Globus pallidus (tissue), 1 donor: ENCODE measurements around the gene RNASE13.

Experiments
- DNase-seq: peaks from one replicate; pipeline ENCODE4 v3.0.0-alpha.2; 2015; ENCODE audit warnings: low spot score

RNASE13 gene

DNA sequence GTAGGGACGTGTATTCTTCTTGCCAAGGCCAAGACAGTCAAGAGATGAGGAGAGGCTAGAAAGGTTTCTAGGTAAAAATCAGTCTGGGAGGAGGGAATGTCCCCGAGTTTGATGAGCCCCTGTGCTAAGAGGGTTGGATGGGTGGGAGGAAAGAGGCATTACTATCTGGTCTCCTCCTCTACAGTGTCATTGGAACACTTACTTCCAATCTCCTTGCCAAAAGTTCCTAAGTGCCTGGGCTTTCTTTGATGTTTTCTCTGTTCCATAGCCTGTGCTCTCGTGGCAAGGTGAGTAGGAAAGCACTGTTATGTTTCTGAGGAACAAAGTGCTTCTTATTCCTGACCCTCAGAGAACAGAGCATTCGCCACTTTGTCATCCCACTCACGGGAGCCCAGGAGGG, at the start of gene RNASE13:
Gene RNASE13 (minus strand): TSS at position 101 of the 400 bp plus-strand sequence. CDS start 519 bp downstream, outside the sequence.
- DNase-seq, result no peak

DNA sequence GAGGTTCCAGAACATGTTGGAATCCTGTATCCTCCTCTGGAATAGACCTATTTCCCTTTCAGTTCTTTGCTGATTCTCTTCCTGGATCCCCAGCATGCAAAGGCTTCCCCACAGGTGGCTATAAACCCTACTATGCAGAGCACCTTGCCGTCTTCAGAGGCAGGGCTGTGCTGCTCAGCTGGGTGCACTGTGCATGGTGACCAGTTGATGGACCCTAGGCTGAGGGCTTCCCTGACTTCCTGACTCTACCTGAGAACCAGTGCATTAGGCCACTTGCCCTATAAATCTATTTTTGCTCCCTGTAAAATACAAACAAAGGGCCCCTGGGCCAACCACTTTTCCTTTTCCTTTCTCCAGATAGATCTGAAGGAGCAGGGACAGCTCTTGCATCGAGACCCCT, 49.8 kb upstream of the RNASE13 start:
- DNase-seq, result no peak

DNA sequence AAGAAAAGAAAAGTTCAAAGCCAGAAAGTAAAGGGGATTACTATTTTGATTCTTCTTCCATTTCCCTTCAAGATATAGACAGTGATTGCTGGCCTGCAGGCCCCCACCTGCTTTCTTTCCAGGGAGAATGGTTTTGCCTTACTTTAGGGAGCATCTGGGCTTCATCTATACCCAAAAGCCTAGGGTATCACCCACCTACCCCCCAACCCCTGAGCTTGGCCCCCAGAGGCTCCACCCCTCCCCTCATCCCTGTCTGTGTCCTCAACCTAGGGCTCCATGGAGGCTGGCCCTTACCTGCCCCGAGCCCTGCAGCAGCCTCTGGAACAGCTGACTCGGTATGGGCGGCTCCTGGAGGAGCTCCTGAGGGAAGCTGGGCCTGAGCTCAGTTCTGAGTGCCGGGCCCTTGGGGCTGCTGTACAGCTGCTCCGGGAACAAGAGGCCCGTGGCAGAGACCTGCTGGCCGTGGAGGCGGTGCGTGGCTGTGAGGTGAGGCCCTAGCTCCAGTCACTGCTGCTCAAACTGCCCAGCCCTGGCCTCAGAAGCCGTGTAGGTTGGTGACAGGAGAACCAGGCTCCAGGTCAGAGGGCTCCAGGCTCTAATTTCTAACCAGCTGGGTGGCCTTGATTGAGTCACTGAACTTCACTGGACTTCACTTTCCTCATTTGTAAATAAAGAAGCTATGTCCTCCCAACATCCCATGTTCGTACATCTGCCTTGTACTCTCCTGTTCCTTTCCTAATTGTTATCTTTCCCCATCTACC, 49.1 kb upstream of the RNASE13 start:
- no peak for DNase-seq

GRCh38 chr14:21081521-21082142, 47.0 kb upstream of the RNASE13 start:
- DNase-seq, result no peak

DNA sequence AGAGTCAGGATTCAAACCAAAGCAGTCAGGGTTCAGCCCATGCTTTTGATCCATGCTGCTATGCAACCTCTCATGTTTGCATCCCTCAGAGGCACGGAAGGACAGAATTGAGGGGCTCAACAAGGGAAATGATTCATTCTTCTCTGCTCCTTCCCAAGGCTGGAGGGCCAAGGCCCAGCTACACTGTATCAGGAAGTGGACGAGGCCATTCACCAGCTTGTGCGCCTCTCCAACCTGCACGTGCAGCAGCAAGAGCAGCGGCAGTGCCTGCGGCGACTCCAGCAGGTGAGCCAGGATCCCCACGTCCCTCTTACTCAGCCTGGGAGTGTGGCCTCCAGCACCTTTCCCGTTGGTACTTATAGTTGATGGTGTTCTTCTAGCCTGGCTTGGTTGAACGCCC, 44.1 kb upstream of the RNASE13 start:
- DNase-seq, result no peak

GRCh38 chr14:21078287-21078686, 43.7 kb upstream of the RNASE13 start:
- no peak for DNase-seq

DNA sequence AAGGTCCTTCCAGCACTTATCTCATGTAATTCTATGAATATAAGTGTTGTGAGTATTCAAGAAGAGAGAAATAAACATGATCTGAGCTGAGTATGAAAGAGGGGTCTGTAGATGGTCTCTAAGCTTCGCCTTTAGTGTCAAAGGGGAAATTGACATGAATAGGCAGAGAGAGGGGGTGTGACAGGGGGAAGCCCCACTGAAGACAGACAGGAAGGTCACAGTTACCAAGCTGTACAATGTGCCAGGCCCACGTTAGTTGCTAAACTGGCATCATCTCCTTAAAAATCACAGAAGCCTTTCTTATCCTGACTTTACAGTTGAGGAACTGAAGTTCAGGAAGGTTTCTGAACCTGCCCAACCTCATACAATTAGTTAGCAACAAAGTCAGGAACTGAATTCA, 43.1 kb upstream of the RNASE13 start:
- no peak for DNase-seq

DNA sequence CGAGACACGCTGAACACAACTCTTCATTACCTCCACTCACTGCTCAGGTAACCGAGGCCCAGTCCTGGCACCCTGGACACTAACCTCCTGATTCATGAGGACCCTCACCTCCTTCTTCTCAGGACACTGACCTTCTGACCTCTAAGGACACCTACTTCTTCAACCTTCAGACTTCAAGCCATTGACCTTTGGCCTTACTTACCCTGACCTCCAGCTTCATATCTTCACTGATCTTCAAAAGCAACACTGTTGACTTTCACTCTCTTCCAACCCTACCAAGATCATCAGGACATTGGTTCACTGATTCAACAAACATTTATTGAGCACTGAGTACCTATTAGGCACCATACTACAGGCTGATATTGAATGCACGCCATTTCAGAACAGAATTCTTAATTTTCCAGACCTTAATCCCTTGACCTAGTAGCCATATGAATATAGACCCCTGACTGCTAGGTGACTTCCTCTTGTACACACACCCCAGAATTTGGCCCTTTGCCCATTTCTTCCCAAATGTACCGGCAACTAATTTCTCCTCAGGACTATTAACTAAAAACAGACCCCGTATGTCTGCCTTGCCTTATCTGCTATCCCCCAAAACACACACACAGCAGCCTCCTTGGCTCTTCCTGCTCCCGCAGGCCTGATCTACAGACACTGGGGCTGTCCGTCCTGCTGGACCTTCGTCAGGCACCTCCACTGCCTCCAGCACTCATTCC, 41.3 kb upstream of the RNASE13 start:
- DNase-seq, result no peak

GRCh38 chr14:21074398-21075272, 40.0 kb upstream of the RNASE13 start:
- no peak for DNase-seq

GRCh38 chr14:21073921-21074320, 39.3 kb upstream of the RNASE13 start:
- no peak for DNase-seq

DNA sequence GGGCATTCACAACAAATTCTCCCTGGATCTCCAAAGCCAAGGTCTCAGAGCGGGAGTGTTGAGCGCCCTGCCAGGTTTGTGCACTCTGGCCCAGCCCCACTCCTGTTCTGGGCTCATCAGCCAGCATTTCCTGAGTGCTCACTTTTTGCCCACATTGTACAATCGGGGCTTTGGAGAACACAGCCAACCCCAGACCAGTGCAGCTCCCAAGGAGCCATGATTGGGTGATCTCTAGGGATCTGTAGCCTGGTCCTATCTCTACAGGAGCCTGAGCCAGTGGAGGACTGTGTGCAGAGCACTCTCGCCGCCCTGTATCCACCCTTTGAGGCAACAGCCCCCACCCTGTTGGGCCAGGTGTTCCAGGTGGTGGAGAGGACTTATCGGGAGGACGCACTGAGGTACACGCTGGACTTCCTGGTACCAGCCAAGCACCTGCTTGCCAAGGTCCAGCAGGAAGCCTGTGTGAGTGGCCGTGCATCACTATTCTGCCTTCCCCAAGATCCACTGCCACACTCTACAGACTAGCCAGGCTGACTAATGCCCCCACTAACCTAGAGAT, 38.3 kb upstream of the RNASE13 start:
- no peak for DNase-seq

GRCh38 chr14:21072031-21072473, 37.4 kb upstream of the RNASE13 start:
- peak; percentile 54 for DNase-seq

GRCh38 chr14:21071225-21072030, 36.8 kb upstream of the RNASE13 start:
- peak; percentile 79 for DNase-seq

DNA sequence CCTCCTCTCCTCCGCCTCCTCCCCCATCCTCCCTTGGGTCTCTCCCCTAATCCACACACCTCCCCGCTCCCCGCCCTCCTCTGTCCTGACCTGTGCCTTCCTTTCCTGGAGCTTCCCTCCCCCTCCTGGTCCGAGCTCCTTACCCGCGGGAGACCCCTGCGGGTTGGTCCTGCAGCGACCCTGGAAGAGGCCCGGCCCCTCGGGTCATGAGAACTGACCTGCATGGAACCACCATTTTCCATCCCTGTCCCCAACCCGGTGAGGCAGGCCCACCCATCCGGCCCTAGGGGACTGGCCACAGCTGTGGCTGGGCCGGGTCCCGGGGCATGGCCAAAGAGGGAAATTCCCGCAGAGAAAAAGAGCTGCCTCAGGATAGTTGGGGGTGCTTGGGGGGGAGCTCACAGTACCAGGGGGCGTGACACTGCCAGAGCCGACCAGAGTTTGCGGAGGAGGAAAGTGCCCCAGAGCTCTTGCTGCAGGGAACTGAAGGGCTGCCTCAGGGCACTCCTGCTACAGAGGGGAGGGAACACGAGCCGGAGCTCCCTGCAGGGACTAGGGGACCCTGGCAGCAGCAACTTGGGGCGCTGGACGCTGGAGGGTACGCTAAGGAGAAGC, 36.1 kb upstream of the RNASE13 start:
- no peak for DNase-seq

GRCh38 chr14:21070083-21070609, 35.5 kb upstream of the RNASE13 start, which contains the start of gene ARHGEF40:
ARHGEF40 (plus strand) TSS chr14:21070304; CDS start chr14:21070397, 93 bp downstream.
- DNase-seq, result peak; percentile 84

- peak; percentile 87 for DNase-seq
Observed at GRCh38 chr14:21069388-21070082, 34.9 kb upstream of the RNASE13 start.

DNA sequence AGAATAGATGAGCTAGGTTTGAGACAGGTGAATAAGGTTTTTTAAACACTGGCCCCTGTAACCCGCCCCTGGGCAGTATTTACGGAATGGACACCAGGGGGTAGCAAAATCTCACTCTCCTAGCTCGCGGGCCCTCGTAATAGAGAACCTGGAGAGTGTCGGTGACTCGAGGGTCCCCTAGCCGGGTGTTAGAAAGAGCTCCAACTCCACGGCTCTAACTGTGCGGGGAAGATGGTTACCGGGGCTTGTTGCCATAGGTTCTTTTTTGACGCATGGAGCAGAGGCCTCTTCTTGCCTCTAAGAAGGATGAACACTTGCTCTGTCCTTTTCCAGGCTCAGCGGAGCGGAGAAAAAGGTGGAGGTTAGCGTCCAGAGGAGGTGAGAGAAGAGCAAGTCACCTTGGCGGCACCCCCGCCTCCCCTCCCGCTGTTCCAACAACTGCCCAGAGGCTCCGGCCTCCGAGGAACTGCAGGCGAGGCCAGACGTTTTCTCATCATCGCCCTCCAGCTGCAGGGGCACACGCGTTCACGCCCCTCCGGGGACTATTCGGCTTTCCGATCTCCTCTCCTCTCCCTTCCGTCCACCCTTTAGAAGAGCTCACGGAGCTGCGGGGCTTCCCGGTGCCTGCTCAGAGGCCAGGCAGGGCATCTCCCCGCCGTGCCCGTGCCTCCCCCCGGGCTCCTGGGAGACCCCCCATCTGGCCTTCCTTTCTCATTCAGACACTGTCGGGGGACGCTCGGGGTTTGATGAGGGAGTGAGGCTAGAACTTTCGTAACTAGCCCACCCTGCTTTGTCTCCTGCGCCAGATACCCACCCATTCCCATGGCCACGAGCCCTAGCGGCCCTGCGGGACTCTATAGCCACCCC, 34.1 kb upstream of the RNASE13 start:
- DNase-seq, result peak; percentile 67

DNA sequence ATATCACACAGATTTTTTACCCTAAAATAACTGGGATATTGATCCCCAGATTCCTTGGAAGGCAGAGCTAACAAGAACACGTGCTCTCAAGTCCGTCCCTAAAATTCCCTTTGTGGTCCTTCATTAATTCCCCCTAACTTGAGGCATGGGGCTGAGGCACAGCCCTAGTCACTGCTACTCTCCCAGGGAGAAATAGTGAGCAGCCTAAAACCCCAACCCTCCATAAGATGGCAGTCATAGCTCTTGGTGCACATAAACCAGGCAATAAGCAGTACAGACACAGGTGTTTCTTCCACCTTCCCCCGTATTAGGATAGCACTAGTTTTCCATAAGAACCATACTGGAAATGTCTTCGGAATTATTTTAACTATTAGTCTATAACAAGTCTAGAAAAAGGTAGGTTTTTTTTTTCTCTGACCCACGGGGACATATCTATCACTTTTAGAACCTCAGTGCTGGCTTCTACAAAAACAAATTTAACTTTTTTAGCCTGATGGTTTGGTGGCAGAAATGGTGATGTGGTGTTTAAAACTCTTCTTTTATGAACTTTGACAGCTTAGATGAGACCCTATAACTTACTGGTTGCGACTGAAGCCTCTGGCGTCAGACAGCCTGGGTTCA, 32.4 kb upstream of the RNASE13 start:
- no peak for DNase-seq
